Calu3 (cell line): ENCODE results near the gene PSMF1. TPM values are rescaled to one million over a fixed set of nuclear protein-coding genes. Genes with fewer than 3 reads are reported as not detected.

Source experiments
- BruUV-seq: library from RNA; stranded (reverse); fragments of 400-500 nt; replicated peaks from 2 replicates; lab custom pipeline; 2021; lab: Mats Ljungman, UMichigan
- CTCF ChIA-PET: fragments of 300-600 bp; sonication (Branson Sonifier 250); formaldehyde crosslinking; loops from one replicate; lab custom pipeline; 2022; ENCODE audit warnings: antibody characterized with exemption; lab: Charles Lee
- DNase-seq: peaks from one replicate; pipeline ENCODE4 v3.0.0; 2022
- H3K27ac Mint-ChIP-seq: one replicate; pipeline ENCODE4 v1.8.0; 2022; ENCODE audit warnings: mixed read lengths; ENCODE audit not compliant: unreplicated experiment
- H3K27me3 Mint-ChIP-seq: one replicate; pipeline ENCODE4 v1.8.0; 2022; ENCODE audit warnings: mixed read lengths; ENCODE audit not compliant: unreplicated experiment
- H3K36me3 Mint-ChIP-seq: one replicate; pipeline ENCODE4 v1.8.0; 2022; ENCODE audit warnings: mild to moderate bottlenecking, moderate library complexity, mixed read lengths; ENCODE audit not compliant: insufficient read depth, unreplicated experiment
- H3K4me1 Mint-ChIP-seq: one replicate; pipeline ENCODE4 v1.8.0; 2022; ENCODE audit warnings: mild to moderate bottlenecking, low read depth, mixed read lengths; ENCODE audit not compliant: unreplicated experiment
- H3K4me3 Mint-ChIP-seq: one replicate; pipeline ENCODE4 v1.8.0; 2022; ENCODE audit warnings: mild to moderate bottlenecking, low read depth, moderate library complexity, mixed read lengths; ENCODE audit not compliant: unreplicated experiment
- H3K9me3 Mint-ChIP-seq: one replicate; pipeline ENCODE4 v1.8.0; 2022; ENCODE audit warnings: low read depth, mixed read lengths; ENCODE audit not compliant: unreplicated experiment
- intact Hi-C: fragments of 100-400 bp; cut with micrococcal nuclease; formaldehyde crosslinking; loops from one replicate; pipeline ENCODE4 v1.10.0; 2022; ENCODE audit not compliant: unreplicated experiment
- total RNA-seq: library from RNA; stranded (reverse); gene quantifications from 2 replicates; pipeline ENCODE4 v1.2.3, GENCODE V29; 2022
- TF ChIP-seq, protein P1 (sequence below): fragments of 200-600 bp; IDR thresholded peaks from one replicate; pipeline ENCODE4 v1.8.0; 2022; ENCODE audit warnings: antibody characterized with exemption; ENCODE audit not compliant: unreplicated experiment

The PSMF1 gene
- total RNA-seq, 1 experiment from 2014 or later = 112 TPM

DNA sequence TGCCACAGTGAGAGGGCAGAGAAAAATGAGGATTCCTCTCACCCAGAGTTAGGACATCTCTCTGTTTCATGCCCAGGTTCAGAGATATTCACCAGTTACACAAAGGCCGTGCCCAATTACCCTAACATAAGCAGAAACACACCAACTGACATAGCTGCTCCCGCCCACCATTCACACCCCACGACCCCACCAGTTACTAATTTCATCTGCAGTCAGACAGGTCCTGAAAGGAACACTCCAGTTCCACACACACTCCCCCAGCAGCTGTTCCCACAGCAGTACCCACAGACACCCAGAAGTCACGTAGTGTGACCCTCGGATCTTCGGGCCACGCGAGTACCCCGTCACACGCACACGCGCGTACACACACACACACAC is 65.8 kb downstream of the PSMF1 start:
- peak overlapping the region; percentile 53 for H3K4me3 Mint-ChIP-seq
- peaks cover 7% of the 10 kb centered on the region for H3K36me3 Mint-ChIP-seq
- H3K27ac Mint-ChIP-seq = no peak overlapping the region
- no peak for DNase-seq
- H3K4me1 Mint-ChIP-seq = no peaks in the 10 kb centered on the region
- intact Hi-C loops = no loop called here
- no TSS peak for BruUV-seq
- H3K27me3 Mint-ChIP-seq = peaks cover 31% of the 10 kb centered on the region
- no peaks in the 10 kb centered on the region for H3K9me3 Mint-ChIP-seq
- TF ChIP-seq, protein P1, sequence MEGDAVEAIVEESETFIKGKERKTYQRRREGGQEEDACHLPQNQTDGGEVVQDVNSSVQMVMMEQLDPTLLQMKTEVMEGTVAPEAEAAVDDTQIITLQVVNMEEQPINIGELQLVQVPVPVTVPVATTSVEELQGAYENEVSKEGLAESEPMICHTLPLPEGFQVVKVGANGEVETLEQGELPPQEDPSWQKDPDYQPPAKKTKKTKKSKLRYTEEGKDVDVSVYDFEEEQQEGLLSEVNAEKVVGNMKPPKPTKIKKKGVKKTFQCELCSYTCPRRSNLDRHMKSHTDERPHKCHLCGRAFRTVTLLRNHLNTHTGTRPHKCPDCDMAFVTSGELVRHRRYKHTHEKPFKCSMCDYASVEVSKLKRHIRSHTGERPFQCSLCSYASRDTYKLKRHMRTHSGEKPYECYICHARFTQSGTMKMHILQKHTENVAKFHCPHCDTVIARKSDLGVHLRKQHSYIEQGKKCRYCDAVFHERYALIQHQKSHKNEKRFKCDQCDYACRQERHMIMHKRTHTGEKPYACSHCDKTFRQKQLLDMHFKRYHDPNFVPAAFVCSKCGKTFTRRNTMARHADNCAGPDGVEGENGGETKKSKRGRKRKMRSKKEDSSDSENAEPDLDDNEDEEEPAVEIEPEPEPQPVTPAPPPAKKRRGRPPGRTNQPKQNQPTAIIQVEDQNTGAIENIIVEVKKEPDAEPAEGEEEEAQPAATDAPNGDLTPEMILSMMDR = no peak
- CTCF ChIA-PET = interaction anchor here (0.8 kb wide), 1 partner anchor 65 kb away, joined by 4 read pairs; no protein-coding TSS in a partner anchor

DNA sequence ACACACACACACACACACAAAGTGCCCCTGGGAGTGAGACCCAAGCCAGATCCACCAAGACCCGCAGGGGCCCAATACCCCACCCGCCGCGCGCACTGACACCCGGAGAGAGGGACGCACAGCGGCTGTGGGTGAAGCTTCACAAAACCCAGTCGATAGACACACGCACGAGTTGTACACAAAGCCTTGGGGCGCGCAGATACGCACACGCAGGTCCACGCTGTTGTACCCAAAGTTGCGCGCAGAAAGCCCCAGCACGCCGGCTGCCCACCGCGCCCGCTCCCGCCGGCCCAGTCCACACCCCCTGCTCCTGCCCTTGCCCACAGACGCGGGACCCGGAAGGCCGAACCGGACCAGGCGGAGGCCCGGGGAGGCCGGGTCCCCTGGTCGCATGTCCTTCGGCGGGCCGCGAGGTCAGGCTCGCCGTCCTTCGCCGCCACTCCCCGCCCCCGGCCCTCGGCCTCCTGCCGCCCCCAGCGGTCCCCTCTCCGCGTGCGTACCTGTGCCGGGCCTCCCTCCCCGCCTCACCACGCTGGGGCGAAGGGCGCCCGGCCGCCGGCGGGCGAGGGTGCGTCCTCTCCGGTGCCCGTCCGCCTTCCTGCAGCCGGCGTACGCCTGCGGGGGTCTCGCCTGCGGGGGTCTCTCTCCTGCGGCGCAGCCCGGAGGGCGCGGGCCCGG is 66.4 kb downstream of the PSMF1 start, which contains the start of gene TMEM74B:
TMEM74B (minus strand) TSS at position 344 of the 678 bp plus-strand sequence. CDS start 1,180 bp downstream, outside the sequence.
- intact Hi-C loops = loop anchor here (5.0 kb wide), 1 partner anchor 227 kb away; no protein-coding TSS in a partner anchor
- Mint-ChIP-seq H3K4me3 (peak within 1 kb of the TSS; percentile 53), H3K36me3 (peaks cover 7% of the 10 kb centered on the region), H3K4me1 (no peaks in the 10 kb centered on the region), H3K9me3 (no peaks in the 10 kb centered on the region), H3K27ac (no peak within 1 kb of the TSS), H3K27me3 (peaks cover 31% of the 10 kb centered on the region)
- no TSS peak for BruUV-seq
- no peak for DNase-seq
- CTCF ChIA-PET = interaction anchor here (0.8 kb wide), 1 partner anchor 65 kb away, joined by 4 read pairs; no protein-coding TSS in a partner anchor
- TF ChIP-seq, protein P1 = no peak

DNA sequence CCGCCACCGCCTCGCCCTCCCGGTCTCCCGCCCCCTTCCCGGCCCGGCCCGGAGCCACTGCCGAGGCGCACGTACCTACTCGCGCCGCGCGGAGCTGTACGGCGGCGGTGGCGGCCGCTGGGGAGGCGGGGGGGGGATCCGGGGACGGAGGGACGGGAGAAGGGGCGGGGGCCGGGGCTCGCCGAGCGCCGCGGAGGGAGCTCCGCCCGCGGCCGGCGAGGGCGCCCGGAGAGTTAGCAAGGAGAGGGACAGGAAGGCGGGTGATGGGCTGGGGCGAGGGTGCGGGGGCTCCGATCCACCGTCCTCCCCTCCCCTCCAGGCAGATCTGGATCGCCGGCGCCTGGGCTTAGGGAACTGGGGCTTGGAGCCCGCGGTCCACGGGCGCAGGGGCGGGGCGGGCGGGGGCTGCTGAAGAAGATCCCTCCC is 66.9 kb downstream of the PSMF1 start:
- H3K27ac Mint-ChIP-seq = no peak overlapping the region
- no peaks in the 10 kb centered on the region for H3K4me1 Mint-ChIP-seq
- peak overlapping the region; percentile 51 for H3K4me3 Mint-ChIP-seq
- H3K36me3 Mint-ChIP-seq = peaks cover 7% of the 10 kb centered on the region
- H3K9me3 Mint-ChIP-seq = no peaks in the 10 kb centered on the region
- CTCF ChIA-PET = no interaction called here
- no peak for DNase-seq
- intact Hi-C loops = loop anchor here (5.0 kb wide), 1 partner anchor 228 kb away; no protein-coding TSS in a partner anchor
- no TSS peak for BruUV-seq
- H3K27me3 Mint-ChIP-seq = peaks cover 31% of the 10 kb centered on the region
- TF ChIP-seq, protein P1 = no peak

DNA sequence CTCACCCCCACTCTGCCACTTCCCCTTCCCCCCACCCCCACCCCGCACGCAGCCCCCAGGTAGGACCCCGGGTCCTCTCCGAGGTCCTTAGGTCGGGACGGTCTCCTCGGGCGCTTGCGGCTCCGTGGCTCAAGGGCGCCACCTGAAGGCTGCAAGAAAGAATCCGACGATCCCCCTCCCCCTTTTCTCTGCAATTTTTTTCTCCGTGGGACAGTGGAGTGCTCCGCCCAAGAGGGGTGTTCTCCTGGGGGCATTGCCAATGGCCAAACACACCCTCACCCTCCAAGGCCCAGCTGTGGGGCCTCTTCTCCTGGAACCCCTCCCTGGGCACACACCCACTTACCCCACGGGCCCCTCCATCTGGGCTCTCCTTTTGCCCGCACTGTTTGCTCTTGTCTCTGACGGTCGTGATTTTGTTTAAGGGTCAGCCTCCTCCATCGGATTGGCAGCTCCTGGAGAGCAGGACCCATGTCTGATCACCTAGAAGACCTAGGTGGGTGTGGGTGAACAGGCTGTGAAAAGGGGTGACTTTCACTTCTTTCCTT is 67.5 kb downstream of the PSMF1 start:
- H3K4me3 Mint-ChIP-seq = peak overlapping the region; percentile 51
- no peak overlapping the region for H3K27ac Mint-ChIP-seq
- intact Hi-C loops = loop anchor here (5.0 kb wide), 1 partner anchor 229 kb away; no protein-coding TSS in a partner anchor
- DNase-seq = peak; percentile 54
- TF ChIP-seq, protein P1 = peak; percentile 52
- H3K36me3 Mint-ChIP-seq = peaks cover 7% of the 10 kb centered on the region
- BruUV-seq = no TSS peak
- no peaks in the 10 kb centered on the region for H3K4me1 Mint-ChIP-seq
- H3K9me3 Mint-ChIP-seq = no peaks in the 10 kb centered on the region
- CTCF ChIA-PET = no interaction called here
- peaks cover 31% of the 10 kb centered on the region for H3K27me3 Mint-ChIP-seq
